Adrenal gland (tissue), 5 donors: ENCODE results near the gene ZNF570.

Experiments
- POLR2A ChIP-seq, 2 donors: fragments of 450-650 bp; IDR thresholded peaks; one replicate each; pipeline ENCODE4 v1.6.1; 2017; ENCODE audit warnings: antibody characterized with exemption in 2 of 2, mild to moderate bottlenecking in 2 of 2, moderate library complexity in 1 of 2
- TF ChIP-seq, protein P1 (sequence below), 6 experiments: fragments of 450-650 bp in 4 of 6; fragments of 200-600 bp in 2 of 6; sonication (generic) in 1 of 6; IDR thresholded peaks; 1 replicate in 5 of 6; 2 replicates in 1 of 6; pipeline versions ENCODE4 v1.5.1 to v1.8.0; 2016 to 2021; ENCODE audit warnings: antibody characterized with exemption in 6 of 6, mild to moderate bottlenecking in 2 of 6, moderate library complexity in 1 of 6
- donor health status: DM: no; HTN: no; CAD: no.

DNA sequence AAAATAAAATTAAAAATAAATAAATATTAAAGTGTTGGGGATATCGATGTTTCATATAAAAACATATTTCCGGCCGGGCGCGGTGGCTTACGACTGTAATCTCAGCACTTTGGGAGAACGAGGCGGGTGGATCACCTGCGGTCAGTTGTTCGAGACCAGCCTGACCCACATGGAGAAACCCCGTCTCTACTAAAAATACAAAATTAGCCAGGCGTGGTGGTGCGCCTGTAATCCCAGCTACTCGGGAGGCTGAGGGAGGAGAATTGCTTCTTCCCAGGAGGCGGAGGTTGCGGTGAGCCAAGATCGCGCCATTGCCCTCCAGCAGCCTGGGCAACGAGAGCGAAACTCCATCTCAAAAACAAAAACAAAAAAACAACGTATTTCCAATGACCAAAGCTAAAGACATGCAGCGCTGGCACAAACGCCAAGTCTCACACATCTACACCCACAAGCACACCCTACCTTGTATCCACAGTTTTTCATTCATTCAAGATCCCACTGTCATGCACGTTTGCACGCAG, 2.8 kb upstream of the ZNF570 start:
- TF ChIP-seq, protein P1, sequence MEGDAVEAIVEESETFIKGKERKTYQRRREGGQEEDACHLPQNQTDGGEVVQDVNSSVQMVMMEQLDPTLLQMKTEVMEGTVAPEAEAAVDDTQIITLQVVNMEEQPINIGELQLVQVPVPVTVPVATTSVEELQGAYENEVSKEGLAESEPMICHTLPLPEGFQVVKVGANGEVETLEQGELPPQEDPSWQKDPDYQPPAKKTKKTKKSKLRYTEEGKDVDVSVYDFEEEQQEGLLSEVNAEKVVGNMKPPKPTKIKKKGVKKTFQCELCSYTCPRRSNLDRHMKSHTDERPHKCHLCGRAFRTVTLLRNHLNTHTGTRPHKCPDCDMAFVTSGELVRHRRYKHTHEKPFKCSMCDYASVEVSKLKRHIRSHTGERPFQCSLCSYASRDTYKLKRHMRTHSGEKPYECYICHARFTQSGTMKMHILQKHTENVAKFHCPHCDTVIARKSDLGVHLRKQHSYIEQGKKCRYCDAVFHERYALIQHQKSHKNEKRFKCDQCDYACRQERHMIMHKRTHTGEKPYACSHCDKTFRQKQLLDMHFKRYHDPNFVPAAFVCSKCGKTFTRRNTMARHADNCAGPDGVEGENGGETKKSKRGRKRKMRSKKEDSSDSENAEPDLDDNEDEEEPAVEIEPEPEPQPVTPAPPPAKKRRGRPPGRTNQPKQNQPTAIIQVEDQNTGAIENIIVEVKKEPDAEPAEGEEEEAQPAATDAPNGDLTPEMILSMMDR (IDR thresholded peaks at IDR 0.05) = no peak
- TF ChIP-seq POLR2A (IDR thresholded peaks at IDR 0.05) = no peak
